22Rv1 (cell line): Measurements from ENCODE around the gene SLC4A7.

Experiments
- H3K27ac ChIP-seq: fragments of 450-650 bp; 2 replicates; pipeline ENCODE4 v1.5.1; 2017
- CTCF ChIP-seq: fragments of 450-650 bp; IDR thresholded peaks from 2 replicates; pipeline ENCODE4 v1.5.1; 2017; ENCODE audit warnings: mild to moderate bottlenecking
- ZFX ChIP-seq: fragments of 450-650 bp; IDR thresholded peaks from 2 replicates; pipeline ENCODE4 v1.6.1; 2017; ENCODE audit warnings: antibody characterized with exemption, borderline replicate concordance

Gene SLC4A7

GRCh38 chr3:27503526-27503925 lies 19.3 kb upstream of the SLC4A7 start:
- H3K27ac ChIP-seq, result no peak overlapping the region
- TF ChIP-seq ZFX (no peak), CTCF (no peak)

GRCh38 chr3:27501759-27502158 lies 17.6 kb upstream of the SLC4A7 start:
- TF ChIP-seq ZFX (no peak), CTCF (no peak)
- no peak overlapping the region for H3K27ac ChIP-seq

- H3K27ac ChIP-seq, result no peak overlapping the region
- TF ChIP-seq ZFX, result no peak
- TF ChIP-seq CTCF, result no peak
Observed at GRCh38 chr3:27500986-27501385, 16.8 kb upstream of the SLC4A7 start.

GRCh38 chr3:27500035-27500434 lies 15.9 kb upstream of the SLC4A7 start:
- no peak for TF ChIP-seq CTCF
- no peak for TF ChIP-seq ZFX
- no peak overlapping the region for H3K27ac ChIP-seq

- TF ChIP-seq CTCF, result no peak
- TF ChIP-seq ZFX, result no peak
- no peak overlapping the region for H3K27ac ChIP-seq
Observed at GRCh38 chr3:27494784-27495183, 10.6 kb upstream of the SLC4A7 start.

- H3K27ac ChIP-seq, result no peak overlapping the region
- no peak for TF ChIP-seq CTCF
- TF ChIP-seq ZFX, result no peak
Observed at GRCh38 chr3:27488821-27489220, 4.6 kb upstream of the SLC4A7 start.

GRCh38 chr3:27487383-27487782 lies 3.2 kb upstream of the SLC4A7 start:
- no peak for TF ChIP-seq ZFX

GRCh38 chr3:27486336-27486735 lies 2.2 kb upstream of the SLC4A7 start:
- H3K27ac ChIP-seq, result no peak overlapping the region
- no peak for TF ChIP-seq ZFX
- TF ChIP-seq CTCF, result no peak

More at GRCh38 chr3:27487383-27487782, 3.2 kb upstream of the SLC4A7 start:
- H3K27ac ChIP-seq, result no peak overlapping the region
